MM.1S (cell line): ENCODE measurements around the gene NTRK3.

Source experiments
- CTCF ChIP-seq: fragments of 300-600 bp; sonication (generic); IDR thresholded peaks from 2 replicates; pipeline ENCODE4 v1.5.1; 2016; ENCODE audit warnings: antibody characterized with exemption, low read length, mixed read lengths
- EZH2 ChIP-seq: fragments of 300-600 bp; sonication (generic); optimal IDR thresholded peaks from 2 replicates; pipeline ENCODE3; 2017; ENCODE audit warnings: low read depth, mild to moderate bottlenecking, antibody characterized with exemption, low read length, mixed read lengths
- EZH2phosphoT487 ChIP-seq: fragments of 300-600 bp; sonication (generic); IDR thresholded peaks from 2 replicates; pipeline ENCODE4 v1.6.1; 2018; ENCODE audit warnings: antibody characterized with exemption, low read length

GRCh38 chr15:88201207-88201606 is 55.3 kb downstream of the NTRK3 start:
- TF ChIP-seq CTCF (no peak), EZH2 (no peak), EZH2phosphoT487 (no peak)
